ENCODE data around the gene NINJ2.
A peak's percentile ranks its signal among the peaks of the same experiment; 100 is the strongest.
"Not testable (repeated sequence)": the region's sequence is repeated elsewhere in the genome, so short reads cannot be mapped to it uniquely, and the experiment has no call there.

Gene NINJ2

GRCh38 chr12:581321-581720, 81.9 kb downstream of the NINJ2 start:
- Mint-ChIP-seq H3K27ac (no peak overlapping the region), H3K4me1 (ENCODE audit: low read depth) (peaks cover 5% of the 10 kb centered on the region), H3K27me3 (no peaks in the 10 kb centered on the region), H3K4me3 (no peak overlapping the region), H3K9me3 (ENCODE audit: low read depth) (no peaks in the 10 kb centered on the region), H3K36me3 (no peaks in the 10 kb centered on the region)

DNA sequence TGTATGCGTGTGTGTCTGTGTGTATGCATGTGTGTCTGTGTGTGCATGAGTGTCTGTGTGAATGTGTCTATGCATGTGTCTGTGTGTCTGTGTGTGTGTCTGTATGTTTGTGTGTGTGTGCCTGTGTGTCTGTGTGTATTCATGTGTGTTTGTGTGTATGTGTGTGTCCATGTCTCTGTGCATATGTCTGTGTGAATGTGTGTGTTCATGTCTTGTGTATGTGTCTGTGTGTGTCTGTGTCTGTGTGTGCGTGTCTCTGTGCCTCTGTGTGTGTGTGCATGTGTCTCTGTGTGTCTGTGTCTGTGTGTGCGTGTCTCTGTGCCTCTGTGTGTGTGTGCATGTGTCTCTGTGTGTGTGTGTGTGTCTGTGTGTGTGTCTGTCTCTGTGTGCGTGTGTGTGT, 82.4 kb downstream of the NINJ2 start:
- Mint-ChIP-seq H3K9me3 (ENCODE audit: low read depth) (no peaks in the 10 kb centered on the region), H3K27ac (no peak overlapping the region), H3K4me3 (no peak overlapping the region), H3K4me1 (ENCODE audit: low read depth) (peaks cover 9% of the 10 kb centered on the region), H3K27me3 (no peaks in the 10 kb centered on the region), H3K36me3 (no peaks in the 10 kb centered on the region)

- peaks cover 18% of the 10 kb centered on the region for H3K4me1 Mint-ChIP-seq (ENCODE audit: low read depth)
- no peak overlapping the region for H3K27ac Mint-ChIP-seq
- H3K4me3 Mint-ChIP-seq = no peak overlapping the region
- H3K27me3 Mint-ChIP-seq = no peaks in the 10 kb centered on the region
- H3K36me3 Mint-ChIP-seq = no peaks in the 10 kb centered on the region
- no peaks in the 10 kb centered on the region for H3K9me3 Mint-ChIP-seq (ENCODE audit: low read depth)
These were observed 83.7 kb downstream of the NINJ2 start for GRCh38 chr12:579420-580110.

GRCh38 chr12:578748-579419, 84.4 kb downstream of the NINJ2 start:
- Mint-ChIP-seq H3K27ac (no peak overlapping the region), H3K4me1 (ENCODE audit: low read depth) (peaks cover 20% of the 10 kb centered on the region), H3K4me3 (no peak overlapping the region), H3K36me3 (no peaks in the 10 kb centered on the region), H3K27me3 (no peaks in the 10 kb centered on the region), H3K9me3 (ENCODE audit: low read depth) (no peaks in the 10 kb centered on the region)

- not testable (repeated sequence) for H3K4me3 Mint-ChIP-seq; H3K36me3 Mint-ChIP-seq; H3K27me3 Mint-ChIP-seq; H3K27ac Mint-ChIP-seq; H3K9me3 Mint-ChIP-seq (ENCODE audit: low read depth)
- peaks cover 20% of the 10 kb centered on the region for H3K4me1 Mint-ChIP-seq (ENCODE audit: low read depth)
These were observed 85.1 kb downstream of the NINJ2 start for GRCh38 chr12:577994-578747.

- H3K36me3 Mint-ChIP-seq = no peaks in the 10 kb centered on the region
- H3K4me1 Mint-ChIP-seq (ENCODE audit: low read depth) = peaks cover 27% of the 10 kb centered on the region
- no peaks in the 10 kb centered on the region for H3K27me3 Mint-ChIP-seq
- H3K27ac Mint-ChIP-seq = peak overlapping the region; percentile 77
- no peak overlapping the region for H3K4me3 Mint-ChIP-seq
- no peaks in the 10 kb centered on the region for H3K9me3 Mint-ChIP-seq (ENCODE audit: low read depth)
These were observed 86.6 kb downstream of the NINJ2 start for GRCh38 chr12:576615-577110.

- Mint-ChIP-seq H3K4me1 (ENCODE audit: low read depth) (peaks cover 27% of the 10 kb centered on the region), H3K4me3 (no peak overlapping the region), H3K27me3 (no peaks in the 10 kb centered on the region), H3K9me3 (ENCODE audit: low read depth) (no peaks in the 10 kb centered on the region), H3K27ac (peak overlapping the region; percentile 77), H3K36me3 (no peaks in the 10 kb centered on the region)
These were observed 87.2 kb downstream of the NINJ2 start for GRCh38 chr12:575948-576614.

DNA sequence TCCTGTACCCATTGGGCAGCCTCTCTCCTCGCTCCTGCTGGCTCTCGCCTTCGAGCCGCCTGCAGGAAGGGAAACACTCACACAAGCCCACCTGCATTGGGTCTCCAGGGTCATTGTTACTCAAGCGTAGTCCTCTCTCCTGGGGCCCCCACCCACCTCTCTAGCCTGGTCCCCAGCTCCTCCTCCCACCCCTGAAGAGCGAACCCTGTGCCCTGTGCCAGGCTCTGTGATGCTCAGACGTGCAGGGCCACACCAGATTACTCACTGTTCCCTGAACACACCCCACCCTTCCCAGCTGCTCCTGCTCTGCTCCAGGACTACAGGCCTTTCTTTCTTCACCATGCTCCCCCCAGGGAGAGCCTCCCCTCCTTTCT, 88.1 kb downstream of the NINJ2 start:
- Mint-ChIP-seq H3K4me1 (ENCODE audit: low read depth) (peaks cover 27% of the 10 kb centered on the region), H3K27ac (peak overlapping the region; percentile 58), H3K9me3 (ENCODE audit: low read depth) (no peaks in the 10 kb centered on the region), H3K4me3 (no peak overlapping the region), H3K36me3 (no peaks in the 10 kb centered on the region), H3K27me3 (no peaks in the 10 kb centered on the region)

GRCh38 chr12:574475-575128, 88.6 kb downstream of the NINJ2 start:
- H3K27ac Mint-ChIP-seq = peak overlapping the region; percentile 58
- peaks cover 29% of the 10 kb centered on the region for H3K4me1 Mint-ChIP-seq (ENCODE audit: low read depth)
- no peaks in the 10 kb centered on the region for H3K27me3 Mint-ChIP-seq

DNA sequence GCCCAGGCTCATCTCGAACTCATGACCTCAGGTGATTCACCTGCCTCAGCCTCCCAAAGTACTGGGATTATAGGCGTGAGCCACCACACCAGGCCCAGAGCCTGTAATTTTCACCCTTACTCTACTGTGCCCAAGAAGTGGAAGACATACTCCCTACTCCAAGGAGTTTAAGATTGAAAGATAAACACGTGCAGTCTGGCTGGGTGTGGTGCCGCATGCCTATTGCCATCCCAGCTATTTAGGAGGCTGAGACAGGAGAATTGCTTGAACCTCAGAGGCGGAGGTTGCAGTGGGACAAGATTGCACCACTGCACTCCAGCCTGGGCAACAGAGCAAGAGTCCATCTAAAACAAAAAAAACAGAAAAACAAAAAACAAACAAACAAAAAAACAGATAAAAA, 90.0 kb downstream of the NINJ2 start:
- H3K36me3 Mint-ChIP-seq = no peaks in the 10 kb centered on the region
- H3K27ac Mint-ChIP-seq = no peak overlapping the region
- H3K27me3 Mint-ChIP-seq = no peaks in the 10 kb centered on the region
- H3K4me3 Mint-ChIP-seq = no peak overlapping the region
- H3K4me1 Mint-ChIP-seq (ENCODE audit: low read depth) = peaks cover 40% of the 10 kb centered on the region
- no peaks in the 10 kb centered on the region for H3K9me3 Mint-ChIP-seq (ENCODE audit: low read depth)

More at GRCh38 chr12:574475-575128, 88.6 kb downstream of the NINJ2 start:
- Mint-ChIP-seq H3K36me3 (no peaks in the 10 kb centered on the region), H3K9me3 (ENCODE audit: low read depth) (no peaks in the 10 kb centered on the region), H3K4me3 (no peak overlapping the region)

DNA sequence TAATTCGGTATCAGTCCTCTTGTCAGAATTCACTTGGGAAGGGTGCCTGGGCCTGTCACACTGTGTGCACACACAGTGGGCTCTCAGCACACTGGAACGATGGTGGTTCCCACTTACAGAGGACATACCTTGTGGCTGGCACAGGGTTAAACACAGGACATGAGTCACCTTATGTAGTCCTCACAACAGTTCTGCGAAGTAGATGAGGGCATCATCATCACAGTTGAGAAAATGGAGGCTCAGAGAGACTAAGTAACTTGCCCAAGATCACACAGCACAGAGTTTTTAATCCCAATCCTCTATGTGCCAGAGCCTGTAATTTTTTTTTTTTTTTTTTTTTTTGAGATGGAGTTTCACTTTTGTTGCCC, 90.7 kb downstream of the NINJ2 start:
- Mint-ChIP-seq H3K36me3 (no peaks in the 10 kb centered on the region), H3K4me3 (no peak overlapping the region), H3K4me1 (ENCODE audit: low read depth) (peaks cover 44% of the 10 kb centered on the region), H3K27me3 (no peaks in the 10 kb centered on the region), H3K27ac (no peak overlapping the region), H3K9me3 (ENCODE audit: low read depth) (no peaks in the 10 kb centered on the region)

GRCh38 chr12:571795-572531, 91.3 kb downstream of the NINJ2 start:
- Mint-ChIP-seq H3K27me3 (no peaks in the 10 kb centered on the region), H3K4me1 (ENCODE audit: low read depth) (peaks cover 49% of the 10 kb centered on the region), H3K36me3 (no peaks in the 10 kb centered on the region), H3K9me3 (ENCODE audit: low read depth) (no peaks in the 10 kb centered on the region), H3K4me3 (no peak overlapping the region), H3K27ac (no peak overlapping the region)

DNA sequence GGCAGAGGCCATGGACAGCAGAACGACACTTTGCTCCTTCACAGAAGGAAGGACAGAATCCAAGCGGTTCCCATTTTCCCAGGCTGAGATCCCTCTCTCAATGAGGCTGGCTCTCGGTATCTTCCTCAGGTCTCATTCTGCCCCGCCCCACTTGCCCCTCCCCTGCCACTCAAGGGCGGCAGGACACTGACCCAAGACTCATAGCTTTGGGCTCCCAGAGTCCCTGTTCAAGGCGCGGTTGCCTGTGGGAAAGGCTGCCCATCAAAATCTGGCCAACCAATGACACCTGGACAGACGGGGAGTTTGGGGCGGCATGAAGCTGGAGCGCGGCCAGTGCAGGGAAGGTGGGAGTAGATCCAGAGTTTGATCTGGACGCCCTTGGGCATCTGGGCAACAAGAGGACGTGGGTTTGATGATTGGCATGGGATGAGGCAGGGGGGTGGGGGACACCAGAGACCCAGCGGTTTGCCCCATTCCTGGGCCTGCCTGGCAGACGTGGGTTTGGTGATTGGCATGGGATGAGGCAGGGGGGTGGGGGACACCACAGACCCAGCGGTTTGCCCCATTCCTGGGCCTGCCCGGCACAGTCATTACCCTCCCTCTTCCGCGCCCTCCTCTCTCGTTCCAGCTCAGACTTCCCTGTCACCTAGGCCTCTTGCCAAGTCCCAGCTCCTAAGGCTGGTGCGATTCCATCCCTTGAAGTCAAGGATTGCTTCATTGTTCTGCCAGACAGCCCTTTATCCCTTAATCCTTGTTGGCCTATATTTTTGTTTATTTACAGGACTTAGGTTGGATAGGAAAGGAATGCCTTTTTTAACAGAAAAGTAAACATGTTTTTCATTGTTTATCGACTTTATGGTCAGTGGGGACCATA, 92.1 kb downstream of the NINJ2 start:
- H3K9me3 Mint-ChIP-seq (ENCODE audit: low read depth) = no peaks in the 10 kb centered on the region
- H3K27me3 Mint-ChIP-seq = no peaks in the 10 kb centered on the region
- peaks cover 51% of the 10 kb centered on the region for H3K4me1 Mint-ChIP-seq (ENCODE audit: low read depth)
- H3K36me3 Mint-ChIP-seq = no peaks in the 10 kb centered on the region
- H3K4me3 Mint-ChIP-seq = peak overlapping the region; percentile 52
- peak overlapping the region; percentile 6 for H3K27ac Mint-ChIP-seq
